IPS DF 4.7 (cell line): Measurements from ENCODE around the gene ABHD13.
"Not testable (repeated sequence)": the region's sequence is repeated elsewhere in the genome, so short reads cannot be mapped to it uniquely, and the experiment has no call there.

Source experiments
- DNase-seq: peaks from one replicate; pipeline ENCODE4 v3.0.0-alpha.2; 2013; ENCODE audit warnings: low spot score; ENCODE audit errors: extremely low read depth

The ABHD13 gene

GRCh38 chr13:108218044-108218974 lies at the start of gene ABHD13:
TSS of gene ABHD13 (plus strand) at chr13:108218392. CDS start at chr13:108229219, 10,827 bp downstream.
- DNase-seq: peak; percentile 38

GRCh38 chr13:108168929-108169328 lies 49.3 kb upstream of the ABHD13 start:
- DNase-seq: no peak

GRCh38 chr13:108176685-108177274 lies 41.4 kb upstream of the ABHD13 start:
- DNase-seq: peak; percentile 22

- DNase-seq: no peak
Observed at GRCh38 chr13:108178078-108178477, 40.1 kb upstream of the ABHD13 start.

- no peak for DNase-seq
Observed at GRCh38 chr13:108182652-108183051, 35.5 kb upstream of the ABHD13 start.

GRCh38 chr13:108185223-108185622 lies 33.0 kb upstream of the ABHD13 start:
- no peak for DNase-seq

- DNase-seq: no peak
Observed at GRCh38 chr13:108188260-108188659, 29.9 kb upstream of the ABHD13 start.

- no peak for DNase-seq
Observed at GRCh38 chr13:108190897-108191296, 27.3 kb upstream of the ABHD13 start.

GRCh38 chr13:108193806-108194205 lies 24.4 kb upstream of the ABHD13 start:
- DNase-seq: no peak

- no peak for DNase-seq
Observed at GRCh38 chr13:108194435-108194936, 23.7 kb upstream of the ABHD13 start.

- no peak for DNase-seq
Observed at GRCh38 chr13:108195146-108195545, 23.0 kb upstream of the ABHD13 start.

GRCh38 chr13:108195861-108196260 lies 22.3 kb upstream of the ABHD13 start:
- DNase-seq: no peak

GRCh38 chr13:108200781-108201398 lies 17.3 kb upstream of the ABHD13 start:
- no peak for DNase-seq

GRCh38 chr13:108210551-108210950 lies 7.6 kb upstream of the ABHD13 start:
- no peak for DNase-seq

- DNase-seq: no peak
Observed at GRCh38 chr13:108212886-108213285, 5.3 kb upstream of the ABHD13 start.

GRCh38 chr13:108213946-108214345 lies 4.2 kb upstream of the ABHD13 start:
- DNase-seq: no peak

GRCh38 chr13:108214441-108215271 lies 3.5 kb upstream of the ABHD13 start:
- DNase-seq: no peak

GRCh38 chr13:108215436-108215835 lies 2.8 kb upstream of the ABHD13 start, which contains the start of gene LIG4:
TSS of gene LIG4 (minus strand) at chr13:108215536. CDS start at chr13:108211268, 4,268 bp downstream.
- DNase-seq: peak; percentile 64

GRCh38 chr13:108217307-108218043 lies 717 bp upstream of the ABHD13 start:
- DNase-seq: not testable (repeated sequence)

GRCh38 chr13:108220041-108220440 lies 1.8 kb downstream of the ABHD13 start:
- DNase-seq: no peak
